Smooth muscle cell (in vitro differentiated cells): ENCODE data around the gene CYP51A1. TPM values are rescaled to one million over a fixed set of nuclear protein-coding genes. Genes with fewer than 3 reads are reported as not detected.
"Not testable (repeated sequence)": the region's sequence is repeated elsewhere in the genome, so short reads cannot be mapped to it uniquely, and the experiment has no call there.

Experiments used
- DNase-seq: peaks from one replicate; lab custom pipeline; 2025; ENCODE audit not compliant: unreplicated experiment; lab: John Stamatoyannopoulos, UW
- H2AFZ ChIP-seq: fragments of 200-600 bp; sonication (generic); 2 replicates; pipeline ENCODE4 v1.6.0; 2016; ENCODE audit warnings: antibody characterized with exemption, low read depth, mild to moderate bottlenecking
- H3F3A ChIP-seq: fragments of 200-600 bp; sonication (generic); 2 replicates; pipeline ENCODE4 v1.6.0; 2017; ENCODE audit warnings: antibody characterized with exemption, low read depth
- H3K27ac ChIP-seq: fragments of 200-600 bp; sonication (generic); 2 replicates; pipeline ENCODE4 v1.5.1; 2016; ENCODE audit warnings: low read depth, mild to moderate bottlenecking
- H3K27me3 ChIP-seq: fragments of 200-600 bp; sonication (generic); 2 replicates; pipeline ENCODE4 v1.6.1; 2016; ENCODE audit warnings: low read depth, mild to moderate bottlenecking
- H3K36me3 ChIP-seq: fragments of 200-600 bp; sonication (generic); 2 replicates; pipeline ENCODE4 v1.5.1; 2016; ENCODE audit warnings: low read depth
- H3K4me1 ChIP-seq: fragments of 200-600 bp; sonication (generic); 2 replicates; pipeline ENCODE4 v1.5.1; 2016; ENCODE audit warnings: low read depth
- H3K4me2 ChIP-seq: fragments of 200-600 bp; sonication (generic); 2 replicates; pipeline ENCODE4 v1.6.0; 2016; ENCODE audit warnings: mild to moderate bottlenecking
- H3K4me3 ChIP-seq: fragments of 200-600 bp; sonication (generic); 2 replicates; pipeline ENCODE4 v1.5.1; 2016; ENCODE audit warnings: mild to moderate bottlenecking
- H3K79me2 ChIP-seq: fragments of 200-600 bp; sonication (generic); 2 replicates; pipeline ENCODE4 v1.6.0; 2016; ENCODE audit warnings: low read depth, mild to moderate bottlenecking
- H3K9ac ChIP-seq: fragments of 200-600 bp; sonication (generic); 2 replicates; pipeline ENCODE4 v1.6.0; 2016; ENCODE audit warnings: low read depth
- H3K9me3 ChIP-seq: fragments of 200-600 bp; sonication (generic); replicated peaks from 2 replicates; pipeline ENCODE4 v1.5.1; 2016; ENCODE audit warnings: low read depth
- H4K20me1 ChIP-seq: fragments of 200-600 bp; sonication (generic); 2 replicates; pipeline ENCODE4 v1.6.0; 2016; ENCODE audit warnings: low read depth
- CTCF ChIP-seq: fragments of 200-600 bp; sonication (generic); IDR thresholded peaks from 2 replicates; pipeline ENCODE4 v1.5.1; 2017; ENCODE audit warnings: borderline replicate concordance, mild to moderate bottlenecking, antibody characterized with exemption; ENCODE audit not compliant: insufficient read depth, poor library complexity, severe bottlenecking
- WGBS: methylation state at CpG from one replicate; pipeline ENCODE4 v1.1.7; 2016; ENCODE audit warnings: low lambda C conversion rate; 5-methylcytosine and 5-hydroxymethylcytosine counted together
- polyA plus RNA-seq: library from polyadenylated mRNA; unstranded; fragments of >200 nt; fragmentation: Nextera tagmentation; extraction: Ambion mirVana; gene quantifications from 2 replicates; pipeline ENCODE4 v1.2.1, GENCODE V29; 2016
- total RNA-seq: library from RNA; depleted of rRNA; stranded (reverse); fragments of >200 nt; gene quantifications from 2 replicates; pipeline ENCODE4 v1.2.3, GENCODE V29; 2014

The CYP51A1 gene
- 104 and 127 TPM in 2 replicates for total RNA-seq
- polyA plus RNA-seq: 51.6 and 87.9 TPM in 2 replicates

DNA sequence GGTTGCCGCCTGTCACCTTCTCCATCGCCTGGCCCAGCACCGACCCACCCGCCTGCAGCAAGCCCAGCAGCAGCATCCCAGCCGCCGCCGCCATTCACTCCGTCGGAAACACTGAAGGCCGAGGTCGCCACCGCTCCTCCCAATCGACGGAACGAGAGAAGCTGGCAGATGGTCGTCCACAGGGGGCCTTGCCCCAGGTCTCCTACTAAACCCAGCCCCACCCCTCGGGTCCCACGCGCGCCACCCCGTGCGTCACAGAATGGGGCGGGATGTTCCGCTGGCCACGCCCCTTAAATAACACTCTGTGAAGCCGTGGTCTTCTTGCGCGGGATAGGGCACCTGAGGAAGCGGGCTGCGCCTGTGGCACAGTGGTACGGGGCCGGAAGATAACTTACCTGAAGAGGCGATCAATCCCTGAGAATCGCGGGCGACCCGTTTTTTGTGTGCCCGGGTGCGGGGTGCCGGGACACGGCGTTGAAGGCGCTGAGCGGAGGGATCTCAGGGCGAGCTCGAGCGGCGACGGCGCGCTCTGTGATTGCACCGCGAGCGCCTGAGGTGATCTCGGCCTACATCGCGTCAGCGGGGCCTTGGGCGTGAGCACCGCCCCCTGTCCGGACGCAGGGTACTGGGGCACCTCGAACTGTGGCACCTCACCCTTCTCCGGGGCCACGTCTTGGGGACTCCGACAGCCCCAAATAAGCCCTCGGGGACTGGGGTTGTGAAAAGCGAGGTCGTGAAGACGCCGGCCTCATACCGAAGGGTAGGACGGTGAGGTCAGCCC lies at the start of gene CYP51A1:
Gene CYP51A1 (minus strand): TSS at position 207 of the 781 bp plus-strand sequence. CDS start 113 bp downstream, at position 94.
- Histone ChIP-seq H3K4me3 (peak within 1 kb of the TSS; percentile 89), H3K27ac (peak within 1 kb of the TSS; percentile 99), H3K4me1 (peaks cover 18% of the 10 kb centered on the region), H3K9ac (peak within 1 kb of the TSS; percentile 99), H3K36me3 (peaks cover 8% of the 10 kb centered on the region), H4K20me1 (peaks cover 43% of the 10 kb centered on the region), H3K9me3 (no peaks in the 10 kb centered on the region), H3K4me2 (peak within 1 kb of the TSS; percentile 96), H2AFZ (peak within 1 kb of the TSS; percentile 98), H3F3A (peaks cover 18% of the 10 kb centered on the region), H3K27me3 (no peaks in the 10 kb centered on the region), H3K79me2 (peaks cover 48% of the 10 kb centered on the region)
- peak; percentile 93 for DNase-seq
- no peak for TF ChIP-seq CTCF
- WGBS: 1% methylated on average over 73 of the region's 73 CpGs

DNA sequence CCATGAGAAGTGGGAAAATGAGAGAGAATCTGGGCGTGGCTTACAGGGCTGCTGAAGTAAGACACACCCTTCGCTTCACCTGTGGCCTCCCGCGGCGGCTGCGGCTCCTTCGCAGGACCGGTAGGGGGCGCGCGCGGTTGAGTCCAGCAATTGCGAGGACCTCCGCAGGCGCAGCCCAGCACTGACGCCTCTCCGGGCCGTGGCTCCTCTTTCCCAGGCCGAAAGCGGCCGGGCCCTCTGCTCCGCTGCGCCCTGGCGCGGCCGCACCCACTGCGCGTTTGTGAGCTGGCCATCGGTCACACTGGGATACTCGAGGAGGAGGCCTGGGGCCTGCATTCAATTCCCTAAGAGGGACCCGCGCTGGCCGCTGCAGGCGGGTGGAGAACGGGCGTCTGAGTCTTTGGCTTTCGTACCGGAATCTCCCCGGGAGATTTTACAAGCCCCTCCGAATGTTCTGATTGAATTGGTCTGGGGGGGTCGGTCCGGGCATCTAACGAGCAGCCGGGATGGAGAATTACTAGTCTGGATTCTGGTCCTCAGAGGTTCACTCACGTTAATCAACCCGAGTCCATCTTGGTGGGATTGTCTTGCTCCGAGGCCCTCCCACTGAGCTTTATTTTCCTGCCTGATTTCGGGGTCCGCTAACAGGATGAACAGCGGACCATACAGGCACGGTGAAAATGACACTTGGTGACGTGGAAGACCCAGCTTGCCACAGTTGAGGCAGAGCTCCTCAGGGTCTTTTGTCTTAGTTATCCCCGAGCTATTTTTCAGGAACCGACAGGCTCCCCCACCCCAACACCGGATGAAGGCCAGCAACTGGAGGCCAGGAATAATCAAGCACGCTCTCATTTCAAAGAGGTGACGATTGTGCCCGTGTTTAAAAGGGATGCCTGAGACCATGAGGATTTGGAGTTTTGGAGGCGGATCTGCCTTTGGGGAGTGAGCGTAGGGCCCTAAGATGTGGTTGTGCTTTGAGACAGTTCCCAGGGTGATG lies 44.9 kb upstream of the CYP51A1 start, which contains the start of gene LRRD1:
Gene LRRD1 (minus strand): TSS at position 215 of the 997 bp plus-strand sequence. CDS start 13,940 bp downstream, outside the sequence.
- TF ChIP-seq CTCF: peak; percentile 93
- Histone ChIP-seq H3K4me2 (peak within 1 kb of the TSS; percentile 87), H3K9ac (peak within 1 kb of the TSS; percentile 36), H3K9me3 (no peaks in the 10 kb centered on the region), H2AFZ (peak within 1 kb of the TSS; percentile 70), H3K4me3 (peak within 1 kb of the TSS; percentile 52), H3K79me2 (no peaks in the 10 kb centered on the region), H3K27ac (no peak within 1 kb of the TSS), H3K27me3 (no peaks in the 10 kb centered on the region), H3K4me1 (no peaks in the 10 kb centered on the region), H3F3A (no peaks in the 10 kb centered on the region), H3K36me3 (no peaks in the 10 kb centered on the region), H4K20me1 (no peaks in the 10 kb centered on the region)
- 30% methylated on average over 59 of the region's 60 CpGs for WGBS
- peak; percentile 34 for DNase-seq

- TF ChIP-seq CTCF: no peak
Observed at GRCh38 chr7:92177362-92177761, 43.1 kb upstream of the CYP51A1 start.

DNA sequence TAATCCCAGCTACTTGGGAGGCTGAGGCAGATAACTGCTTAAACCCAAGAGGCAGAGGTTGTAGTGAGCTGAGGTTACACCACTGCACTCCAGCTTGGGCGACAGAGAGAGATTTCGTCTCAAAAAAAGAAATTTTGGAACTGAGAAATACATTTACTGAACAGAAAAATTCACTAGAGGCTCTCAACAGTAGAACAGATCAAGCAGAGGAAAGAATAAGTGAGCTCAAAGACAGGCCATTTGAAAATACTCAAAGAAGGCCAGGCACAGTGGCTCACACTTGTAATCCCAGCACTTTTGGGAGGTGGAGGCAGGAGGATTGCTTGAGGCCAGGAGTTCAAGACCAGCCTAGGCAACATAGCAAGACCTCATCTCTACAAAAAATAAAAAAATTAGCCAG lies 35.3 kb upstream of the CYP51A1 start:
- DNase-seq, H3K9ac ChIP-seq, H3K79me2 ChIP-seq, H3K27ac ChIP-seq, H3K27me3 ChIP-seq, H2AFZ ChIP-seq, H3K36me3 ChIP-seq, H3K9me3 ChIP-seq, H4K20me1 ChIP-seq, H3K4me2 ChIP-seq, H3K4me3 ChIP-seq, H3K4me1 ChIP-seq, H3F3A ChIP-seq: not testable (repeated sequence)
- 90% methylated on average over 2 of the region's 2 CpGs for WGBS

More at GRCh38 chr7:92177362-92177761, 43.1 kb upstream of the CYP51A1 start:
- Histone ChIP-seq H4K20me1 (no peaks in the 10 kb centered on the region), H3F3A (no peaks in the 10 kb centered on the region), H3K4me1 (no peaks in the 10 kb centered on the region), H3K9me3 (no peaks in the 10 kb centered on the region), H3K79me2 (no peaks in the 10 kb centered on the region), H3K4me2 (no peak overlapping the region), H3K27ac (no peak overlapping the region), H2AFZ (no peak overlapping the region), H3K9ac (no peak overlapping the region), H3K36me3 (no peaks in the 10 kb centered on the region), H3K4me3 (no peak overlapping the region), H3K27me3 (no peaks in the 10 kb centered on the region)
- DNase-seq: no peak
